Osteoblast (primary cell): ENCODE data around the gene UTP4. TPM values are rescaled to one million over a fixed set of nuclear protein-coding genes. Genes with fewer than 3 reads are reported as not detected.

Source experiments
- DNase-seq: peaks from one replicate; pipeline ENCODE4 v3.0.0; 2011; ENCODE audit warnings: low spot score, mixed read lengths; ENCODE audit not compliant: insufficient read length; ENCODE audit errors: missing footprints
- H2AFZ ChIP-seq: 2 replicates; pipeline ENCODE4 v1.6.0; 2011; ENCODE audit warnings: mild to moderate bottlenecking, low read length
- H3K27ac ChIP-seq: 2 replicates; pipeline ENCODE4 v1.5.1; 2011; ENCODE audit warnings: mild to moderate bottlenecking, low read depth, low read length, moderate library complexity
- H3K27me3 ChIP-seq: 2 replicates; pipeline ENCODE4 v1.6.0; 2012; ENCODE audit warnings: mild to moderate bottlenecking, control low read depth, inconsistent platforms, low read length, moderate library complexity; ENCODE audit not compliant: insufficient read depth
- H3K36me3 ChIP-seq: 2 replicates; pipeline ENCODE4 v1.5.1; 2011; ENCODE audit warnings: mild to moderate bottlenecking, low read length, control low read depth, moderate library complexity; ENCODE audit not compliant: insufficient read depth
- H3K4me1 ChIP-seq: 2 replicates; pipeline ENCODE4 v1.5.1; 2011; ENCODE audit warnings: mild to moderate bottlenecking, low read length, control low read depth, moderate library complexity; ENCODE audit not compliant: insufficient read depth
- H3K4me2 ChIP-seq: 2 replicates; pipeline ENCODE4 v1.6.0; 2011; ENCODE audit warnings: mild to moderate bottlenecking, low read length; ENCODE audit not compliant: insufficient read depth
- H3K4me3 ChIP-seq: fragments of 200-600 bp; sonication (generic); 3 replicates; pipeline ENCODE4 v1.5.1; 2012; ENCODE audit warnings: mild to moderate bottlenecking, low read length, inconsistent platforms; ENCODE audit not compliant: insufficient read depth
- H3K79me2 ChIP-seq: 2 replicates; pipeline ENCODE4 v1.6.0; 2012; ENCODE audit warnings: mild to moderate bottlenecking, low read length, control low read depth, inconsistent platforms; ENCODE audit not compliant: insufficient read depth
- H3K9me3 ChIP-seq: 2 replicates; pipeline ENCODE4 v1.5.1; 2011; ENCODE audit warnings: low read depth, low read length, control low read depth
- H4K20me1 ChIP-seq: 2 replicates; pipeline ENCODE4 v1.6.0; 2012; ENCODE audit warnings: mild to moderate bottlenecking, low read length, control low read depth; ENCODE audit not compliant: insufficient read depth
- CTCF ChIP-seq: IDR thresholded peaks from 2 replicates; pipeline ENCODE4 v1.5.1; 2011; ENCODE audit warnings: mild to moderate bottlenecking, low read depth, low read length, moderate library complexity; ENCODE audit errors: extremely low read depth
- total RNA-seq: library from RNA; depleted of rRNA; stranded (reverse); fragments of >200 nt; gene quantifications from 2 replicates; pipeline ENCODE4 v1.2.3, GENCODE V29; 2012

UTP4 gene
- total RNA-seq, 1 donor = 17.4 TPM

- no peaks in the 10 kb centered on the region for H3K27me3 ChIP-seq
Measured at GRCh38 chr16:69187446-69188235, 55.2 kb downstream of the UTP4 start.

GRCh38 chr16:69188236-69188549, 55.7 kb downstream of the UTP4 start:
- TF ChIP-seq CTCF = no peak
- no peak for DNase-seq
- peak overlapping the region; percentile 100 for H3K4me2 ChIP-seq
- no peaks in the 10 kb centered on the region for H3K36me3 ChIP-seq
- H3K27ac ChIP-seq = peak overlapping the region; percentile 79
- H3K9me3 ChIP-seq = no peaks in the 10 kb centered on the region
- H3K4me3 ChIP-seq = peak overlapping the region; percentile 96
- peaks cover 32% of the 10 kb centered on the region for H4K20me1 ChIP-seq
- peak overlapping the region; percentile 72 for H2AFZ ChIP-seq
- H3K27me3 ChIP-seq = no peaks in the 10 kb centered on the region
- peaks cover 41% of the 10 kb centered on the region for H3K4me1 ChIP-seq
- H3K79me2 ChIP-seq = peaks cover 57% of the 10 kb centered on the region

More at GRCh38 chr16:69187446-69188235, 55.2 kb downstream of the UTP4 start:
- H3K9me3 ChIP-seq = no peaks in the 10 kb centered on the region
- H3K79me2 ChIP-seq = peaks cover 53% of the 10 kb centered on the region
- H3K36me3 ChIP-seq = no peaks in the 10 kb centered on the region
- peak overlapping the region; percentile 96 for H3K4me3 ChIP-seq
- peak; percentile 91 for DNase-seq
- H3K27ac ChIP-seq = peak overlapping the region; percentile 79
- H3K4me1 ChIP-seq = peaks cover 44% of the 10 kb centered on the region
- peak overlapping the region; percentile 72 for H2AFZ ChIP-seq
- peak overlapping the region; percentile 100 for H3K4me2 ChIP-seq
- H4K20me1 ChIP-seq = peaks cover 32% of the 10 kb centered on the region
- TF ChIP-seq CTCF = no peak

- no peak for TF ChIP-seq CTCF
- H3K4me3 ChIP-seq = peak overlapping the region; percentile 96
- peaks cover 34% of the 10 kb centered on the region for H4K20me1 ChIP-seq
- H3K27me3 ChIP-seq = no peaks in the 10 kb centered on the region
- H2AFZ ChIP-seq = peak overlapping the region; percentile 72
- peaks cover 39% of the 10 kb centered on the region for H3K4me1 ChIP-seq
- no peaks in the 10 kb centered on the region for H3K9me3 ChIP-seq
- no peaks in the 10 kb centered on the region for H3K36me3 ChIP-seq
- DNase-seq = peak; percentile 90
- peak overlapping the region; percentile 100 for H3K4me2 ChIP-seq
- peaks cover 62% of the 10 kb centered on the region for H3K79me2 ChIP-seq
- H3K27ac ChIP-seq = peak overlapping the region; percentile 79
Measured at GRCh38 chr16:69188716-69189115, 56.3 kb downstream of the UTP4 start.

- Histone ChIP-seq H3K36me3 (no peaks in the 10 kb centered on the region), H3K4me1 (peaks cover 44% of the 10 kb centered on the region), H3K9me3 (no peaks in the 10 kb centered on the region), H2AFZ (no peak overlapping the region), H4K20me1 (peaks cover 47% of the 10 kb centered on the region), H3K79me2 (peaks cover 75% of the 10 kb centered on the region), H3K4me2 (peak overlapping the region; percentile 100), H3K27ac (peak overlapping the region; percentile 4), H3K4me3 (no peak overlapping the region), H3K27me3 (no peaks in the 10 kb centered on the region)
- no peak for TF ChIP-seq CTCF
- no peak for DNase-seq
Measured at GRCh38 chr16:69190046-69190588, 57.7 kb downstream of the UTP4 start.
